Putamen (tissue), 1 donor: ENCODE measurements around the gene CERS6.

Experiments used
- DNase-seq: peaks from one replicate; pipeline ENCODE4 v3.0.0-alpha.2; 2016; ENCODE audit warnings: low spot score

The CERS6 gene

DNA sequence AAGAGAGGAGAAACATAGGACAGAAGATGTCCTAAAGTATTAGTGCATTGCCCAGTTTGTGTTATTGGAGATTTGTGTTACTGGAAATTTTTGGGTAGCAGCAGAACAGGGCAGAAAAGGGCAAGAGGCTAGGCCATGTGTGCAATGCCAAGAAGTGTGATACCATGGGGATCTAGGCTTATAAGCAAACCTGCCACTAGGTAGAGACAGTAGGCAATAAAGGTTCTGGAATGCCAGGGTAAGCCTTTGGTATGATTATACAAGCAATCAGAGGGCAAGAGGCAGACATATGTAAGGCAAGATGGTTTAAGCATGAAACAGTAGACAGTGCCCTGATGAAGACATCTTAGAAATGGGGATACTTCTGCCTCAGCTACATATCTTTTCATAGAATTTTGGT is 12.3 kb upstream of the CERS6 start:
- no peak for DNase-seq

DNA sequence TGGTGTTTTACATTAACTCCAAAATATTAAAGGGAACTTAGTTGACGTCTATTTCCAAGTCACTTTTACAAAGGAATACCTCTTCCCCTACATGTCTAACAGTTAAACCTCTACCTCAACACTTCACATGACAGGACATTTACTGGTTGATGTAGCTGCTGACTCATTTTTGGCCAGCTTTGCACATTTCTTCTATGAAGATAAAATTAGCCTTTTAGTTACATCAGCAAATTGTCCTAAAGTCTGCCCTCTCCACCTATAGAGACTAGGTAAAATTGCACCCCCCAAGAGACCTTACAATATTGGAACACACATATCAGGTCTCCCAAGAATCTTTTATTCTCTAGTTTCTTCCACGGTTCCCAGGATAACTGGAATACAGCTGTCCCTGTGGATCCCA is 10.1 kb upstream of the CERS6 start:
- no peak for DNase-seq

DNA sequence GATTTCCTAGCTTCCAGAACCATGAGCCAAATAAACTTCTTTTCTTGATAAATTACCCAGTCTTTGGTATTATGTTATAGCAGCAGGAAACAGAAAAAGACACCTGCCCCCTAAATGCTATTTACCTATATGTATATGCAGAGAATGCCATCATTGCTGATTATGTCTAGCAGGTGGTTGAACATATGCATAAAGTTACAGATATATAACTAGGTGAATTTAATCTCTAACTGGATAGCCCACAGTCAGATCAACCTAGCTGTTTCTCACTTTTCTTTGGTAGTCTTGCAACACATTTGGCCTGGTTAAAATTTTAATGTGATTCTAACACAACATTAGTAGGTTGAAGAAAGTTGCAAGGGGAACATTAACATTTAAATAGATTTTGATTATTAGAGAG is 7.1 kb upstream of the CERS6 start:
- DNase-seq = no peak

DNA sequence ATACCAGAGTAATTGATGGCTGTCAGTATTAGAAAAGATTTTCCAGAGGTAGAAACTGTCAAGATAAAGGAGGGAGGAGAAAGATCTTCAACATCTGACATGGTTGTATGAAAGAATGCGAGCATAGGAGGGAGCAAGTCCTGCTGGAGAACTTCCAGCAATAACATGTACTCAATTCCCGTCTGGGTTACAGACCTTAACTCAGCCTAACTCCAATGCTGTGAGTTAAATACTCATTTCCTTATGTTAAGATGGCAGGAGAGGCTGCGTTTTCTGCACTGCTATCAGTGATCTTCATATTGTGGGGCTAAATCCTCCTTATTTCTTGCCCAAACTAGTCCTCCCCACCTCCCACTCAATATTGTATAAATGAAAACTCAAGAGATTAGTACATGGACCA is 6.7 kb upstream of the CERS6 start:
- no peak for DNase-seq

DNA sequence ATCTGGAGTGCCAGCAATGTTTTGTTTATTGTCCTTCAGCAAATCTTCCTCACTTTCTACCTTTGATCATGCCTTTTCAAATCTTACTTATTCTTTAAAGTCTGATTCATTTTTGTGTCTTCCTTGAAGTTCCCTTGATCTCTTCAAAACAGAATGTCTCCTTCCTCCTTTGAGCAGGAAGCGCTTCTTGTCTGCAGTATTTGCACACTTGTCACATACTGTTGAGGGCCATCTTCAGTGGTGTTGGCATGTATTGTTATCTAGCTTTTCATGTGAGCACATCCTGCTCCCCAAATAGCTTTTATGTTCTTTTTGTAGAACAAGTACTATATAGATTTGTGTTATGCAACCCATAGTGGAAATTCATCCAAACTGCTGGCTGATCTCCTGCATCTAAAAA is 5.9 kb upstream of the CERS6 start:
- DNase-seq = no peak

DNA sequence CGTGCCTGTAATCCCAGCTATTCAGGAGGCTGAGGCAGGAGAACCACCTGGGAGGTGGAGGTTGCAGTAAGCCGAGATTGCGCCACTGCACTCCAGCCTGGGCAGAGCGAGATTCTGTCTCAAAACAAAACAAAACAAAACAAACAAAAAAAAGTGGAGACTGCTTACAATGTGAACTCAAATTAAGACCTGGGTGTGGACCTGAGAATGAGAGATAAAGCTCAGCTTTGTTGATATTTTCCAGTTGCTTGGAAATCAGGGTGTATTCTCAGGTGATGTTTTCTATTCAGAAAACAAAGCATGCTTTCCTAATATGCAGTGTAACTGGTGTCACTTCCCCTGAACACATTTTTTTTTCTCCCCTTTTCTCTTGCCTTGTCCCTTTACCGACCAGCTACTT is 5.3 kb upstream of the CERS6 start:
- DNase-seq = no peak

DNA sequence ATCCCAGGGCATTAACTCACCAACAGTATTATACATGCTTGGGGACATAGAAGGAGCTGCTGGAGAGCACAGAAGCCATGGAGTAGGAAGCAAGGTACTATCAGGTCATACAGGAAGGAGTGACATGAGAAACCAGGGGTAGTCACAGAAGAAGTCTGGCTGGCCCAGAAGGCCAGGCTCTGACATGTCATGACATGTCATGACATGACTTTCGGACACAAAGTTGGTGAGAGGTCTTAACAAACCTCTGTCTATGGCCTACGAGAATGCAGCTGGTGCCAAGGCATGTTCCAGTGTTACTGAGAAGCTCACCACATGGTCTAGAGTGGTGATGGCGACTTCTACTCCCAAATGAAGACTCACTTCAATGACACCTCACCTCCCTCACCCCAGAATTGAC is 3.3 kb upstream of the CERS6 start:
- no peak for DNase-seq

DNA sequence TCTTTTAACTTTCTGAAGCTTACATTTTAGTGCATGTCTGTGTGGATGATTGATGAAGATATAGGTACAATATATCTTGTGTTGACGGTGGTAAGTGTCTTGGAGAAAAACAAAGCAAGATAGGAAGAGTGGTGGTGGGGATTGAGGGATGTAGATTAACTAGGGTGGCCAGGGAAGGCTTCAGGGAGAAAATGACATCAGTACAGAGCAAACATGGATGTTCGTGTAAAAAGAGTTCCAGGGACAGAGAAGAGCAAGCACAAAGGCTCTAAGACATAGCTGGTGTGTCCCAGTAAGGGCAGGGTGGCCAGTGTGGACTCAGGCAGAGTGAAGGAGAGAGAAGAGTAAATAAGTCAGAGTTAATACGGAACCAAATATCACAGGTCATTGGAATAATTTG is 2.7 kb upstream of the CERS6 start:
- no peak for DNase-seq

DNA sequence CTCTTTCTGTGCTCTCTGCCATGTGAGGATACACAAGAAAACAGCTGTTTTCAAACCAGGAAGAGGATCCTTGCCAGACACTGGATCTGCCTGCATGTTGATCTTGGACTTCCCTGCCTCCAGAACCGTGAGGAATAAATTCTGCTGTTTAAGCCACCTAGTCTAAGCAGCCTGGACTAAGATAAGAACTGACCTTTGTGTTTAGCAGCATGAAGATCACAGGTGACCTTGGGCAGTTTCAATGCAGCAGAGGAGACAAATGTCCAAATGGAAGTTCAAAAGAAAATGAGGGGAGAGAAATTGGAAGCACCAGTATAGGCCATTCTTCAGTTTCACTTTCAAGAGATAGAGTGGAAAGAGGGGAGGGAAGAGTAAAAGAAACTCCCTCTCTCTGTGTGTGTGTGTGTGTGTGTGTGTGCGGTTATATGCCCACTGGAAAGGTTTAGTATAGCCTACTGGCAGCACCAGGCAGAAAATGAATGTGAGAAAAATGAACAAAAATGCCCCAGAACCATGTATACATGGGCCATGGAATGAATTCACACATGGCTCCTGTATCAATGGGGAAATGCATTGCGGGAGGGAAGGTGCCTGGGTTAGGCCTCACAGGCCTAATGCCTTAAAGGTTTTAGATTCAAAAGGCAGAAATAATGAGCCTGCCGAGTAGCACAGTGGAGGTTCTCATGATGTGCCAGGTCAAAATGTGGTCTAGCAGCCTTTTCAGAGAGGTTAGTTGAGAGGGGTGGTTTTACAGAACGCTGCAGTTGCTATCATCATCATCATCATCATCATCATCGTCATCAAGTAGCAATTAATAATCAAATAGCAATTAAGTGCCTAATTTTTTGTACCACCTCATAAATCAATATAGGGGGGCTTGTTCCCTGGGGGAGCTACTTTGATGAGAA is 1.1 kb upstream of the CERS6 start:
- no peak for DNase-seq

DNA sequence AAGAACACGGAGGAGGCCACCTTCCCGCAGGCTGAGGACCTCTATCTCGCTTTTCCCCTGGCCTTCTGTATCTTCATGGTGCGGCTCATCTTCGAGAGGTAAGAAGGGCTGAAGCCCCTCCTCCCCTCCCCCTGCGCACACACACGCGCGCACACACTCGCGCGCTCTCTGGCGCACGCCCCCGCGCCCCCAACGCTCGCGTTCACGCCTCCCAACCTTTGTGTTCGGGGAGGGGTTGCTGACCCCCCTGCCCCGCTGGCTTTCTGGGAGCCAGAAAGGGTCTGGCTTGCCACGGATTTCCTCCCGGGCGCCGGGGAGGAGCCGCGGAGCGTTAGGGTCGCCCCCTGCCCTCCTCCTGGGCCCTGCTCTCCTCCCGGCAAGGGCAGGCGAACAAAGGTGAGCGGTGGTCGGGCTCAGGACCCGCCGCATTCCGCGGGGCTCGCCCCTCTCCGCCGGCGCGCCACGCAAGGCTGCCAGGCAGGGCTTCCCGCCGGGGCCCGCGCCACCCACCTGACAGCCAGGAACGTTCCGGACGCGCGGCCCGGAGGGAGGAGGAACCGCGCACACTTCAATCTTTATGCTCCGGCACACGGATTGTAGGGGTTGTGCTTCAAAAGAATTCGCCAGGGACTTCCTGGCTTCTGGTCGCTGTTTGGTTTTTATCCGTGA is 583 bp downstream of the CERS6 start:
- peak; percentile 20 for DNase-seq

DNA sequence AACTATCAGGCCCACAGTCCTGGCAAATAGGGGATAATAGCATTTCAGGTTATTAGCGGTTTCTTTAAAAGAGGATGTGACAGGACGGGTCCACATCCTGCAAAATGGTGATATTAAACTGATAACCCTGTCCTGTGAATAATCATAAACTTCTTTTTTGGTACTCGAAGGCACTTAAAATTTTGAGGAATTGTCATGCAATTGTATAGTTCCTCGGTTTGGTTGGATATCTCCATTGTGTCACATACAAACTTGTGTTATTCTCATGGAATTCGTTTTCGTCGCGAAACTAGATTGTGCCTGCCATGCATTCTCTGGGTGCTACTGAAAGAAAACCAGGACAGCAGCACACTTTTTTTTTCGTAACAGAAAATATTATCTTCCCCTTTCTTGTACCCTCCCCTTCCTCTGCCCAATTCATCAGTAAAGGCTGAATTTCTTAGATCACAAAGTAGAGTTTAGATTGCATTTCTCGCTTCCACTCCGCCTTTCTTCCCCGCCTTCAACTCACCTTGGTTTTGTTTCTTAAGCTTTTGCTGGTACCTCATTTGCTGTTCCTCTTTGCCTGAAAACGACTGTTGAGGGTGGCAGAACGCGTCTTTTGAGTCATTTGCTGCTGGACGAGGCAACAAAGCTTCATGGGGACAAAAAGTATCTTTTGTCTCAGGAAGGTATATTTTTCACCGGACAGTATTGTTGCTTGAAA is 1.3 kb downstream of the CERS6 start:
- no peak for DNase-seq

DNA sequence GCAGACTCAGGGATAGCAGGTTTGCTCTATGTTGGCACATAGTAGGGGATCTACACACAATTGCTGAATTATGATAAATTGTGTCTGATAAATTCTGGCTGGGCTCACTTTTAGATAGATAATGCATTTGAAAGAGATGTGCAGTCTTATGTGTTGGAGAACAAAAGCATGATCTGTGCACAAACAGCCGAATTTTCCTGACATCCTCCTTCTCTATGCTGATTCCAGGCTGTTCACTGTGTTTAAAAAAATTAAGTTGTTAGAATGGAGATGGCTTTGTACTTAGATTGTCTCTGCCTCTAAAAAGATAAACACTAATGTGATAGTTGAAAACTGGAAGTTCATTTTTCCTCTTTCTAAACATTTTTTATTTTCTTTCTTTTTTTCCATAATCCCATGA is 2.1 kb downstream of the CERS6 start:
- no peak for DNase-seq

DNA sequence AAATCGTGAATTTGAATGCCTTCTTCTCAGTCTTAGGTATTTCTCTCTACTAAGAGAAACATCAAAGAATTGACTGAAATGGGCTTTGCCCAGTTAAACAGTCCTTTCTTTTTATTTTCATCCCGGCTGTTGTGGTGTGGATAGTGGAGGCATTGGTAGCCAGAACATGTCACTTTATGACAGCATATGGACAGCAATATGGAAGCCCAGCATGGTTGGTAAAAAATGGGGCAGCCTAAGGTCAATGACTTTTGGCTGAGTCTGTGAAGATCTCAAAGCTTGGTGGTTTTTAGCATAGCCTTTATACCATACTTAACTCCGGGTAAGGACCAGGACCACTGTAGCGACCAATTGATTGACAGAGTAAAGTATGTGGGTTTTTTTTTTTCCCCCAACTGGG is 3.2 kb downstream of the CERS6 start:
- no peak for DNase-seq

DNA sequence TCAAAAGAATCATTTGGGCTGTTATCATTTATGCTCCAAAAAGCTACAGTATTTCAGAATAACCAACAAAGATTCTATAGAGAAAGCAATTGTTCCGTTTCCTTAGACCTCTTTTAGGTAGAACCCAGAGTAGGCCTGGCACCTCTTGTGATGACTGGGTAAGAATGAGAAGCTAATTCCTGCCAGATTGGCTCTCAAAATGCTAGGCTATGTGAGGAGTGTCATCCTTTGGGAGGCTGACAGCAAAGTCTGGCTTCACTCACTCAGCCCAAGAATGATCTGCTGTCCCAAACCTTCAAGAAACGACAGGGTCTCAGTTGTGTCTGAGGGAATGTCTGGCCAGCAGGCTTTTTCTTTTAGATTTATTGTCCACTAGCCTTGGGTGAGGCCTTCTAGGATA is 4.5 kb downstream of the CERS6 start:
- DNase-seq = no peak

DNA sequence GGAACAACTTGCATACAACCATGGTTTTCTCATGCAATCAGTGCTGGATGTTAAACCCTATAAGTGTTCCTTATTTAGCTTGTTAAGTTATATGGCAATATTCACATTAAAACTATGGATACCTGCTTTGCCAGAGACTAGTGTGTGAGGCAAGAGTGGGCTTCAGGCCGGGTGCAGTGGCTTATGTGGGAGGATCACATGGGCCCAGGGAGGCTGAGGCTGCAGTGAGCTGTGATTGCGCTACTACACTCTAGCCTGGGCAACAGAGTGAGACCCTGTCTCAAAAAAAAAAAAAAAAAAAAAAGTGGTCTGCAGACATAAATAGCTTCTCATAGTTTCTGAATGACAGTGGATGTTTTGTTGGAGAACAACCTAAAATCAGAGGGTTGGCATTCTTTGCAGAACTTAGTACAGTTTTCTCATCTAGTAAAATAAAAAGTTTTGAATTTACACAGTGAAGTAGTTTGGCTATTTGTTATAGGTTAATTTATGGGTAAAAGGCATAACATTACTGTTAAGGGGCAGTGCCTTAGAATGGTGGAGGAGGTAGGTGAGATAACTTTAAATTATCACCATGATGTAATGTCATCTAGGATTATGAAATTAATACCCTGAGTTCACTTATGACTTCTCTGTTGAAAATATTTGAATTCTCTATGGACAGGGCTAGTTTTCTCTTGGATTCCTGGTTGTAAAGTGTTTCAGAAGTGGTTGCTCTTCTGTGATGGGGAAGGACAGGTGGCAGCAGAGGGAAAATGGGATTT is 5.3 kb downstream of the CERS6 start:
- no peak for DNase-seq

DNA sequence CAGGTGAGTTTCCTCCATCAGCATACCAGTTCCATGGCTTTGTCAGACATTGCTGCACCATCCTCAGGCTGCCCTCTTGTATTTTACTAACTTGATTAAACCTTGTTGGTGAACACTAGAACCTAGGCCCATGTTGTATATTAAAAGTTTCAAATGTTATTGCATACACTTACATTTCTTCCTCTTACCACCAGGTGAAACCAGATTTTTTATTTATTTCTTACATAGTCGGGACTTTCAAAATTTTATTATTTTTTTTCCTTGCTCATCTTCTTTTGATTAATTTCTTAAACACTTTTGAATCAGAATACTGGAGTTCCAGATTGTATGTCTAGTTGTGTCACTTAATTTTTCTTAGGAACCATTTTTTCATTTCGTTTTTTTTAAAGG is 5.9 kb downstream of the CERS6 start:
- DNase-seq = no peak

DNA sequence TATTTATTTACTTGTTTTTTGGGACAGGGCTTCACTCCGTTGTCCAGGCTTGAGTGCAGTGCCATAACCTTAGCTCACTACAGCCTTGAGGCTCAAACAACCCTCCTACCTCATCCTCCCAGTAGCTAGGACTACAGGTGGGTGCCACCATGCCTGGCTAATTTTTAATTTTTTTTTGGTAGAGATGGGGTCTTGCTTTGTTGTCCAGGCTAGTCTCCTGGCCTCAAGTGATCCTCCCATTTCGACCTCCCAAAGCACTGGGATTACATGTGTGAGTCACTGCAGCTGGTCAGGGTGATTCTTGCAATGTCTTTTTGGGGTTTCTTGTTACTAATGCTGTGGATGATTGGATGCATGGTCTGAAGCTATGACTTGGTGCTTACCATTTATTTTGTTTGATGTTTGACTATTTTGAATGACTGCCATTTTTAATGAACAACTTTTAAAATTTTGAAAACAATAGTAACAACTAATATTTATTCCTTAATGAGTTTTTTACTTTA is 6.5 kb downstream of the CERS6 start:
- no peak for DNase-seq

DNA sequence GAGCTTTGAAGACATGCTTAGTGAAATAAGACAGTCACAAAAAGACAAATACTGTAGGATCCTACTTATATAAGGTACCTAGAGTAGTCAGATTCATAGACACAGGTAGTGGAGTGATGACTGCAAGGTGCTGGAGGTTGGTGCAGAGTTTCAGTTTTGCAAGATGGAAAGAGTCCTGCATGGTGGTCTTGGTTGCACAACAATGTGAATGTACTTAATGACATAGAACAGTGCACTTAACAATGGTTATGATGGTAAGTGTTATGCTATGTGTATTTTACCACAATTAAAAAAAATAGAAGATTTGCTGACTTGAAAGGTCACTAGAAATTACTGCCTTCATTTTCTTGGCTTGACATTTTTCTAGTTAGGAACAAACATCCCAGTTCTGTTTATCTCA is 9.5 kb downstream of the CERS6 start:
- DNase-seq = no peak

DNA sequence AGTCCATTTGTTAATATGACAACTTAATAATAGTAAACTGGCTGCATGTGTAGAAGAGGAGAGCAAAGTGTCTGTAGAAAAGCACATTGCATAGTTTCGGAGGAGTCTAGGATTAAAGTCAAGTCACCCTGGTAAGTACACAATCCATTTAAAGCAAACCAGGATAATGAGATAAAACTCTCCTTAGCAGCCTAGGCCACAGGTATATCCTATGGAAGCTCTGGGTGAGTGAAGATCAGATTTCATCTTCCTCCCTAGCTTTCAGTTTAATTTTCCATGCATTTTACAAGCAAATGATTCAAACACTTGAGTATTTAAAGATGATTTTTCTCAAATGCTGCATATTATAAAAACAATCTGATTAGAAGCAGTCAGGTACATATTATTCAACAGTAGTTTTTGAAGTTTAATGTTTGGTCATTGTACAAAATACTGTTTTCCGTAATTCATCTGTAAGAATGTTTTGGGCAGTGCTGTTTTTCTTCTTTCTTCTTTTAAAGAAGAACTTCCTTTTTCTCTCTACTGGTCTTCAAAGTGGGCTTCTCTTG is 10.2 kb downstream of the CERS6 start:
- DNase-seq = no peak

DNA sequence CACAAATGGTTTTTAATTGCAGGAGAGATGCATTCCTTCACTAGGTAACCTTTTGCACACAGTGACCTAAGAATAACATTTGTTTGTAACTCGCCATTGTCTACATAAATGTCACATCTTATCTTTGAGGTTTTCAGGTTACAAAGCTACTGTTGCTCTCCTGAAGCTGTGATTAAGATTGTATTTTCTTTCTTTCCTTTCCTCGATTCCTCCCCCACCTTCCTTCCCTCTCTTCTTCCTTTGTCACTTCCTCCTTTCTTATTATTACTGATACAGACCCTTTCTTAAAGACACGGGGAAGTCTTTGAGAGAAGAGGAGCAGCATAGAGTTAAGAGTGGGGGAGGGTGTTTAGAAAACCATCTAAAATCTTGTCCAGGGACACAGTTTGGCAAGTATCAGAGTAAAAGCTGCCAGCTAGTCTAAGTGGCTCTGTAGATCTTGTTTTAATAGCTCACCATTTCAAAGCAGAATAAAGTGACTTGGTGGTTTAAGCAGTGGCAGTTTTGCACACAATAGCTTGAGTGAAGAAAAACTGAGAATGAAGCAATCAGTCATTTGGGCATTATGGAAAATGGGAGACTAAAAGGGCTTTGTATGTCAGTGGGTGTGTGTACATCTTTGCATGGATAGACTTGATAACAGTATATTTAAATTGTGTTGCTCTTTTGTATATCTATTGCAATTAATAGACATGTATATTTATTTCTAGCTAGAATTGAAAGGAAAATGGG is 10.9 kb downstream of the CERS6 start:
- DNase-seq = no peak

DNA sequence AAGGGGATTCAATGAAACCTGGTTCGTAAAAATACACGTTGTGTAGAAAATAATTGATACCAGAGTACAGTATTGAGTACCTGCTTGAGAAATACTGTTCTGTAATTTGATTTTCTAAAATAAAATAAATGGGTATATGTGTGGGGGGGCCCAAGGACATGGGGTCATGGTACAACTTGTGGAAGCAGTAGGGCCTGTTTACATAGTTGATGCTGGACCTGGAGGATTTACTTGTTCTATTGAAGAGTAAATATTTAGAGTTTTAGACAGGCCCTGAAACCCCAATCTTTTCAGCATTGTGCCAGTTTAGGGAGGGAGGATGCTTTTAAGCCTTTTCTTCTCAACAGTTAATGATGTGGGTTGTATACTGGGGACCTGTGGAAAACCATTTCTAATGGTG is 11.7 kb downstream of the CERS6 start:
- DNase-seq = no peak
